ENCODE results near the gene UBE2G2.

UBE2G2 gene

DNA sequence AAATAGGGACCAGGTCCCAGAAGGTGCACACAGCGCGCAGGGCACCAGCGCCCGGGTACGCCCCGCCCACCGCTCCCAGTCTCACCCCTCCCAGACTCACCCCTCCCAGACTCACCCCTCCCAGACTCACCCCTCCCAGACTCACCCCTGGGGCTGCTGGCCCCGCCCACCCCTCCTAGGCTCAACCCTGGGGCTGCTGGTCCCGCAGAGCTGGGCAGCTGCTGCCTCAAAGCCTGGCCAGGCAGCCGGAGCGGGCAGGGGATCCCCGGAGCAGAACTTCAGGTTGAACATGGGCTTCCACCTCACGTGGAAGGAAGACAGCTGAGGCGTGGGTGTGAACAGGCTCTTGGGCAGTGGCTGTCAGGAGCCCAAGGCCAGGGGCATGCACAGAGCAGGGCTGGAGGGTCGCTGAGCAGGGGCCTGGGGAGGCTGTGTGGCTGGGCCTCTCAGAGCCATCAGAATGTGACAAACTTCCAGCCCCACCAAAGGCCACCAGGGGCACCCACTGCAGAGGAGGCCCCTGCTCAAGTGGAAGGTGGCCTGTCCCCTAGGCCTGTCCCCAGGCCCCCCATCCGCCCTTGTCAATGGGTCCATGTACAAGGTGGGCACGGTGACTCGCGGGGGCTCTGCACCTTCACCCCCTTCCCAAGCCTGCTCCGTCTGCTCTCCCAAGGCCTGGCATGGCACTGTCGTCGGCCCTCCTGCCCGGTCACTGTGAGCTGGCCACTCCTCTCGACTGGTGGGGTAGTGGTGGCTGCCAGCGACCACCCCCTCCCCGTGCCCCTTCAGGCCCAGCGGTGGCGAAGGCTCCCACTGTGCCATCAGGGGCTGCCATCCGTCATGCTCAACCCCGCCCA lies 36.6 kb upstream of the UBE2G2 start:
- ATAC-seq = no peak
- TF ChIP-seq ARNTL (CRISPR knock-in tag; IDR thresholded peaks at IDR 0.05; ENCODE audit: borderline replicate concordance, low read depth) (no peak), SNAI2 (CRISPR knock-in tag; IDR thresholded peaks at IDR 0.05) (no peak), ZC3H10 (CRISPR knock-in tag; IDR thresholded peaks at IDR 0.05) (no peak), RARB (CRISPR knock-in tag; IDR thresholded peaks at IDR 0.05) (no peak), ZNF8 (CRISPR knock-in tag; IDR thresholded peaks at IDR 0.05) (no peak), OSR1 (CRISPR knock-in tag; IDR thresholded peaks at IDR 0.05) (no peak), ZFP30 (CRISPR knock-in tag; IDR thresholded peaks at IDR 0.05) (no peak), ZNF565 (CRISPR knock-in tag; conservative IDR thresholded peaks at IDR 0.05; ENCODE audit: low read depth) (no peak), GLIS3 (CRISPR knock-in tag; IDR thresholded peaks at IDR 0.05) (no peak), CSDC2 (CRISPR knock-in tag; IDR thresholded peaks at IDR 0.05) (no peak), ESRRG (CRISPR knock-in tag; IDR thresholded peaks at IDR 0.05) (no peak), TCF4 (CRISPR knock-in tag; IDR thresholded peaks at IDR 0.05; ENCODE audit: borderline replicate concordance) (no peak), BACH2 (CRISPR knock-in tag; IDR thresholded peaks at IDR 0.05; ENCODE audit: borderline replicate concordance) (no peak), PPARA (CRISPR knock-in tag; IDR thresholded peaks at IDR 0.05; ENCODE audit: borderline replicate concordance) (no peak)
- TF ChIP-seq, protein P1, sequence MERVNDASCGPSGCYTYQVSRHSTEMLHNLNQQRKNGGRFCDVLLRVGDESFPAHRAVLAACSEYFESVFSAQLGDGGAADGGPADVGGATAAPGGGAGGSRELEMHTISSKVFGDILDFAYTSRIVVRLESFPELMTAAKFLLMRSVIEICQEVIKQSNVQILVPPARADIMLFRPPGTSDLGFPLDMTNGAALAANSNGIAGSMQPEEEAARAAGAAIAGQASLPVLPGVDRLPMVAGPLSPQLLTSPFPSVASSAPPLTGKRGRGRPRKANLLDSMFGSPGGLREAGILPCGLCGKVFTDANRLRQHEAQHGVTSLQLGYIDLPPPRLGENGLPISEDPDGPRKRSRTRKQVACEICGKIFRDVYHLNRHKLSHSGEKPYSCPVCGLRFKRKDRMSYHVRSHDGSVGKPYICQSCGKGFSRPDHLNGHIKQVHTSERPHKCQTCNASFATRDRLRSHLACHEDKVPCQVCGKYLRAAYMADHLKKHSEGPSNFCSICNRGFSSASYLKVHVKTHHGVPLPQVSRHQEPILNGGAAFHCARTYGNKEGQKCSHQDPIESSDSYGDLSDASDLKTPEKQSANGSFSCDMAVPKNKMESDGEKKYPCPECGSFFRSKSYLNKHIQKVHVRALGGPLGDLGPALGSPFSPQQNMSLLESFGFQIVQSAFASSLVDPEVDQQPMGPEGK (CRISPR knock-in tag; IDR thresholded peaks at IDR 0.05; ENCODE audit: borderline replicate concordance) = no peak
- TF ChIP-seq, protein P2, sequence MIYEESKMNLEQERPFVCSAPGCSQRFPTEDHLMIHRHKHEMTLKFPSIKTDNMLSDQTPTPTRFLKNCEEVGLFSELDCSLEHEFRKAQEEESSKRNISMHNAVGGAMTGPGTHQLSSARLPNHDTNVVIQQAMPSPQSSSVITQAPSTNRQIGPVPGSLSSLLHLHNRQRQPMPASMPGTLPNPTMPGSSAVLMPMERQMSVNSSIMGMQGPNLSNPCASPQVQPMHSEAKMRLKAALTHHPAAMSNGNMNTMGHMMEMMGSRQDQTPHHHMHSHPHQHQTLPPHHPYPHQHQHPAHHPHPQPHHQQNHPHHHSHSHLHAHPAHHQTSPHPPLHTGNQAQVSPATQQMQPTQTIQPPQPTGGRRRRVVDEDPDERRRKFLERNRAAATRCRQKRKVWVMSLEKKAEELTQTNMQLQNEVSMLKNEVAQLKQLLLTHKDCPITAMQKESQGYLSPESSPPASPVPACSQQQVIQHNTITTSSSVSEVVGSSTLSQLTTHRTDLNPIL (CRISPR knock-in tag; IDR thresholded peaks at IDR 0.05; ENCODE audit: low read depth) = no peak
- TF ChIP-seq, protein P3, sequence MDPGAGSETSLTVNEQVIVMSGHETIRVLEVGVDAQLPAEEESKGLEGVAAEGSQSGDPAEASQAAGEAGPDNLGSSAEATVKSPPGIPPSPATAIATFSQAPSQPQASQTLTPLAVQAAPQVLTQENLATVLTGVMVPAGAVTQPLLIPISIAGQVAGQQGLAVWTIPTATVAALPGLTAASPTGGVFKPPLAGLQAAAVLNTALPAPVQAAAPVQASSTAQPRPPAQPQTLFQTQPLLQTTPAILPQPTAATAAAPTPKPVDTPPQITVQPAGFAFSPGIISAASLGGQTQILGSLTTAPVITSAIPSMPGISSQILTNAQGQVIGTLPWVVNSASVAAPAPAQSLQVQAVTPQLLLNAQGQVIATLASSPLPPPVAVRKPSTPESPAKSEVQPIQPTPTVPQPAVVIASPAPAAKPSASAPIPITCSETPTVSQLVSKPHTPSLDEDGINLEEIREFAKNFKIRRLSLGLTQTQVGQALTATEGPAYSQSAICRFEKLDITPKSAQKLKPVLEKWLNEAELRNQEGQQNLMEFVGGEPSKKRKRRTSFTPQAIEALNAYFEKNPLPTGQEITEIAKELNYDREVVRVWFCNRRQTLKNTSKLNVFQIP (CRISPR knock-in tag; IDR thresholded peaks at IDR 0.05; ENCODE audit: borderline replicate concordance, low read depth) = no peak

DNA sequence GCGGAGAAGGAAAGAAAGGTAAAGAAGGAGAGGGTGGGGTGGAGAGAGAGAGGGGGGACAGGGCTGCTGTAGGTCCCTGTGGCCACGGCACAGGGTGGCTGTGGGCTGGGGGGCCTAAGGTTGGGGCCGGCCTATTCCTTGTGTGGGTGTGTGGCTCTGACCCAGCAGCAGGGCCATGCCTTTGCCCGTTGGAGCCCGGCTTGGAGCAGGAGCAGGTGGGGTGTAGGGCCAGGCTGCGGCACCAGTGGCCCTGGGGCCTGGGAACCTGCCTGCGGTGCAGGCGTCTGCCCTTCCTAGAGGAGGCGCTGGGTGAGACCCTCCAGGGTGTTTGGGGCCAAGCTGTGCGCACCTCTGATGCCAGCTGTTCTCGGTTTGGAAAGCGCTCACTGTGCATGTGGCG lies 35.9 kb upstream of the UBE2G2 start:
- no peak; the same call in 2 of the 3 replicates for ATAC-seq
- TF ChIP-seq, protein P2 (CRISPR knock-in tag; IDR thresholded peaks at IDR 0.05; ENCODE audit: low read depth) = no peak
- no peak for TF ChIP-seq PPARA (CRISPR knock-in tag; IDR thresholded peaks at IDR 0.05; ENCODE audit: borderline replicate concordance)
- TF ChIP-seq ZNF565 (CRISPR knock-in tag; conservative IDR thresholded peaks at IDR 0.05; ENCODE audit: low read depth) = no peak
- no peak for TF ChIP-seq RARB (CRISPR knock-in tag; IDR thresholded peaks at IDR 0.05)
- TF ChIP-seq, protein P3 (CRISPR knock-in tag; IDR thresholded peaks at IDR 0.05; ENCODE audit: borderline replicate concordance, low read depth) = no peak
- TF ChIP-seq, protein P4, sequence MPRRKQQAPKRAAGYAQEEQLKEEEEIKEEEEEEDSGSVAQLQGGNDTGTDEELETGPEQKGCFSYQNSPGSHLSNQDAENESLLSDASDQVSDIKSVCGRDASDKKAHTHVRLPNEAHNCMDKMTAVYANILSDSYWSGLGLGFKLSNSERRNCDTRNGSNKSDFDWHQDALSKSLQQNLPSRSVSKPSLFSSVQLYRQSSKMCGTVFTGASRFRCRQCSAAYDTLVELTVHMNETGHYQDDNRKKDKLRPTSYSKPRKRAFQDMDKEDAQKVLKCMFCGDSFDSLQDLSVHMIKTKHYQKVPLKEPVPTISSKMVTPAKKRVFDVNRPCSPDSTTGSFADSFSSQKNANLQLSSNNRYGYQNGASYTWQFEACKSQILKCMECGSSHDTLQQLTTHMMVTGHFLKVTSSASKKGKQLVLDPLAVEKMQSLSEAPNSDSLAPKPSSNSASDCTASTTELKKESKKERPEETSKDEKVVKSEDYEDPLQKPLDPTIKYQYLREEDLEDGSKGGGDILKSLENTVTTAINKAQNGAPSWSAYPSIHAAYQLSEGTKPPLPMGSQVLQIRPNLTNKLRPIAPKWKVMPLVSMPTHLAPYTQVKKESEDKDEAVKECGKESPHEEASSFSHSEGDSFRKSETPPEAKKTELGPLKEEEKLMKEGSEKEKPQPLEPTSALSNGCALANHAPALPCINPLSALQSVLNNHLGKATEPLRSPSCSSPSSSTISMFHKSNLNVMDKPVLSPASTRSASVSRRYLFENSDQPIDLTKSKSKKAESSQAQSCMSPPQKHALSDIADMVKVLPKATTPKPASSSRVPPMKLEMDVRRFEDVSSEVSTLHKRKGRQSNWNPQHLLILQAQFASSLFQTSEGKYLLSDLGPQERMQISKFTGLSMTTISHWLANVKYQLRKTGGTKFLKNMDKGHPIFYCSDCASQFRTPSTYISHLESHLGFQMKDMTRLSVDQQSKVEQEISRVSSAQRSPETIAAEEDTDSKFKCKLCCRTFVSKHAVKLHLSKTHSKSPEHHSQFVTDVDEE (CRISPR knock-in tag; IDR thresholded peaks at IDR 0.05) = no peak
- no peak for TF ChIP-seq ZC3H10 (CRISPR knock-in tag; IDR thresholded peaks at IDR 0.05)
- TF ChIP-seq, protein P5, sequence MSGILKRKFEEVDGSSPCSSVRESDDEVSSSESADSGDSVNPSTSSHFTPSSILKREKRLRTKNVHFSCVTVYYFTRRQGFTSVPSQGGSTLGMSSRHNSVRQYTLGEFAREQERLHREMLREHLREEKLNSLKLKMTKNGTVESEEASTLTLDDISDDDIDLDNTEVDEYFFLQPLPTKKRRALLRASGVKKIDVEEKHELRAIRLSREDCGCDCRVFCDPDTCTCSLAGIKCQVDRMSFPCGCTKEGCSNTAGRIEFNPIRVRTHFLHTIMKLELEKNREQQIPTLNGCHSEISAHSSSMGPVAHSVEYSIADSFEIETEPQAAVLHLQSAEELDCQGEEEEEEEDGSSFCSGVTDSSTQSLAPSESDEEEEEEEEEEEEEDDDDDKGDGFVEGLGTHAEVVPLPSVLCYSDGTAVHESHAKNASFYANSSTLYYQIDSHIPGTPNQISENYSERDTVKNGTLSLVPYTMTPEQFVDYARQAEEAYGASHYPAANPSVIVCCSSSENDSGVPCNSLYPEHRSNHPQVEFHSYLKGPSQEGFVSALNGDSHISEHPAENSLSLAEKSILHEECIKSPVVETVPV (CRISPR knock-in tag; IDR thresholded peaks at IDR 0.05) = no peak
- no peak for TF ChIP-seq ESRRG (CRISPR knock-in tag; IDR thresholded peaks at IDR 0.05)
- TF ChIP-seq, protein P1 (CRISPR knock-in tag; IDR thresholded peaks at IDR 0.05; ENCODE audit: borderline replicate concordance) = no peak
- no peak for TF ChIP-seq ZFP30 (CRISPR knock-in tag; IDR thresholded peaks at IDR 0.05)
- no peak for TF ChIP-seq BACH2 (CRISPR knock-in tag; IDR thresholded peaks at IDR 0.05; ENCODE audit: borderline replicate concordance)
- TF ChIP-seq ZNF70 (CRISPR knock-in tag; IDR thresholded peaks at IDR 0.05) = no peak
- no peak for TF ChIP-seq OSR1 (CRISPR knock-in tag; IDR thresholded peaks at IDR 0.05)
- no peak for TF ChIP-seq TCF4 (CRISPR knock-in tag; IDR thresholded peaks at IDR 0.05; ENCODE audit: borderline replicate concordance)
- no peak for TF ChIP-seq SNAI2 (CRISPR knock-in tag; IDR thresholded peaks at IDR 0.05)

All from SK-N-SH treated with all-trans-retinoic acid at 6 μM for 48 hours (cell line).